K562 (cell line): Measurements from ENCODE around the gene GOLT1A. TPM values are rescaled to one million over a fixed set of nuclear protein-coding genes. Genes with fewer than 3 reads are reported as not detected.
"Not testable (repeated sequence)": the region's sequence is repeated elsewhere in the genome, so short reads cannot be mapped to it uniquely, and the experiment has no call there.

Experiments
- ATAC-seq: fragments of 200-7000 bp; cut with Tn5 transposase; 3 replicates; pipeline ENCODE4 v1.9.1; 2020; ENCODE audit warnings: moderate library complexity
- BruUV-seq: library from RNA; stranded (reverse); fragments of 400-500 nt; replicated peaks from 2 replicates; lab custom pipeline; 2021; lab: Mats Ljungman, UMichigan
- CTCF ChIA-PET: fragments of 300-600 bp; formaldehyde crosslinking; extraction: SDS; loops from one replicate; lab custom pipeline; 2021; ENCODE audit warnings: low intra/inter-chr PET ratio; lab: Yijun Ruan, JAX
- POLR2A ChIA-PET: fragments of 300-600, 350-650 bp; sonication (Branson Sonifier 250); formaldehyde crosslinking; extraction: SDS; loops from one replicate; lab custom pipeline; 2021; ENCODE audit warnings: antibody characterized with exemption, inconsistent platforms; lab: Yijun Ruan, JAX
- DNase-seq, 4 experiments: peaks; one replicate each; pipeline versions ENCODE4 v3.0.0 to v3.0.0-alpha.2; 2011 to 2018; ENCODE audit warnings: low spot score in 3 of 4, mixed read lengths in 3 of 4; ENCODE audit errors: extremely low read depth in 1 of 4
- FAIRE-seq: peaks from 2 replicates; lab custom pipeline; 2011; peaks lifted over from hg19 to GRCh38; lab: Jason Lieb, UNC
- H2AFZ ChIP-seq: 2 replicates; pipeline ENCODE4 v1.6.0; 2011; ENCODE audit warnings: low read depth, low read length, control low read depth, inconsistent platforms
- H3K27ac ChIP-seq: fragments of 200-600 bp; 3 replicates; pipeline ENCODE4 v1.8.0; 2011; ENCODE audit warnings: low read depth, mild to moderate bottlenecking, control low read depth, inconsistent platforms, low read length, moderate library complexity, mixed read lengths; ENCODE audit errors: extremely low read depth
- H3K27me3 ChIP-seq, 2 experiments: fragments of 300-600 bp in 1 of 2; 2 replicates in 1 of 2; 3 replicates in 1 of 2; pipeline versions ENCODE4 v1.6.0 to v1.8.0; 2011; ENCODE audit warnings: inconsistent platforms in 2 of 2, low read length in 2 of 2, mild to moderate bottlenecking in 1 of 2, mixed read lengths in 1 of 2, moderate library complexity in 1 of 2; ENCODE audit not compliant: control insufficient read depth in 2 of 2, insufficient read depth in 2 of 2
- H3K36me3 ChIP-seq: fragments of 300-600 bp; 3 replicates; pipeline ENCODE4 v1.8.0; 2011; ENCODE audit warnings: mild to moderate bottlenecking, low read length, inconsistent platforms; ENCODE audit not compliant: control insufficient read depth, insufficient read depth
- H3K4me1 ChIP-seq, 2 experiments: fragments of 200-600 bp in 1 of 2; replicated peaks in 1 of 2; 2 replicates in 1 of 2; 3 replicates in 1 of 2; pipeline versions ENCODE4 v1.5.1 to v1.8.0; 2011; ENCODE audit warnings: inconsistent platforms in 2 of 2, low read length in 2 of 2, mild to moderate bottlenecking in 1 of 2, mixed read lengths in 1 of 2, moderate library complexity in 1 of 2; ENCODE audit not compliant: control insufficient read depth in 2 of 2, insufficient read depth in 2 of 2
- H3K4me2 ChIP-seq: 2 replicates; pipeline ENCODE4 v1.6.1; 2011; ENCODE audit warnings: low read length, control low read depth, inconsistent platforms, mixed read lengths; ENCODE audit not compliant: insufficient read depth
- H3K4me3 ChIP-seq: fragments of 200-600 bp; sonication (generic), shearing (Covaris generic); 2 replicates; pipeline ENCODE4 v1.5.1; 2016; ENCODE audit warnings: control low read depth, inconsistent platforms
- H3K79me2 ChIP-seq: fragments of 200-600 bp; 3 replicates; pipeline ENCODE4 v1.8.0; 2011; ENCODE audit warnings: low read length, inconsistent platforms; ENCODE audit not compliant: control insufficient read depth, insufficient read depth
- H3K9ac ChIP-seq, 2 experiments: 2 replicates each; pipeline versions ENCODE4 v1.6.0 to v1.6.1; 2011; ENCODE audit warnings: low read depth in 2 of 2, low read length in 2 of 2, control low read depth in 1 of 2, inconsistent platforms in 1 of 2, mild to moderate bottlenecking in 1 of 2, mixed read lengths in 1 of 2; ENCODE audit not compliant: insufficient read depth in 1 of 2
- H3K9me1 ChIP-seq: one replicate; pipeline ENCODE4 v1.6.0; 2011; ENCODE audit warnings: inconsistent platforms, mild to moderate bottlenecking, low read length, moderate library complexity; ENCODE audit not compliant: control insufficient read depth, insufficient read depth
- H3K9me3 ChIP-seq: replicated peaks from 2 replicates; pipeline ENCODE4 v1.5.1; 2011; ENCODE audit warnings: low read depth, low read length, inconsistent platforms; ENCODE audit not compliant: control insufficient read depth, insufficient read depth
- H4K20me1 ChIP-seq: replicated peaks from 2 replicates; pipeline ENCODE4 v1.6.1; 2011; ENCODE audit warnings: low read length, inconsistent platforms, mixed read lengths; ENCODE audit not compliant: control insufficient read depth, insufficient read depth
- CC2D1A ChIP-seq: fragments of 450-650 bp; IDR thresholded peaks from 2 replicates; pipeline ENCODE4 v1.6.1; 2017; ENCODE audit warnings: mild to moderate bottlenecking
- KDM5B ChIP-seq: fragments of 200-600 bp; sonication (generic); IDR thresholded peaks from 2 replicates; pipeline ENCODE4 v1.6.1; 2012; ENCODE audit warnings: low read depth, mild to moderate bottlenecking, moderate library complexity, low read length, control low read depth, inconsistent platforms; ENCODE audit not compliant: insufficient replicate concordance
- RBM14 ChIP-seq: fragments of 200-400 bp; formaldehyde crosslinking; IDR thresholded peaks from 2 replicates; pipeline ENCODE4 v1.6.1; 2018; ENCODE audit warnings: low read depth, mild to moderate bottlenecking, low read length, moderate library complexity, borderline replicate concordance; ENCODE audit not compliant: insufficient read depth
- TBP ChIP-seq: optimal IDR thresholded peaks from 2 replicates; pipeline ENCODE3; 2011; ENCODE audit warnings: low read depth, low read length, improper control_type of control experiment
- TGIF2 ChIP-seq: sonication (generic); formaldehyde crosslinking; IDR thresholded peaks from 2 replicates; pipeline ENCODE4 v1.8.1; 2022; ENCODE audit warnings: mild to moderate bottlenecking, missing genetic modification reagents, moderate library complexity
- ZNF197 ChIP-seq: fragments of 200-800 bp; sonication (Bioruptor generic); IDR thresholded peaks from 2 replicates; pipeline ENCODE4 v1.6.1; 2016; ENCODE audit warnings: low read depth, missing genetic modification characterization, missing compliant biosample characterization
- ZNF23 ChIP-seq: fragments of 250-450 bp; sonication (Bioruptor Pico); IDR thresholded peaks from 2 replicates; pipeline ENCODE4 v1.4.0; 2020; ENCODE audit warnings: mild to moderate bottlenecking
- ZNF24 ChIP-seq: fragments of 450-650 bp; IDR thresholded peaks from 2 replicates; pipeline ENCODE4 v1.6.1; 2016
- WGBS: fragments of 100-300 bp; shearing (Covaris generic); methylation state at CpG from one replicate; pipeline ENCODE4 v1.1.6; 2016; ENCODE audit warnings: low coverage, mixed read lengths; ENCODE audit not compliant: insufficient coverage; ENCODE audit errors: missing lambda C conversion rate; 5-methylcytosine and 5-hydroxymethylcytosine counted together
- in situ Hi-C: fragments of 300-500 bp; cut with MboI; formaldehyde crosslinking; loops from 4 replicates; pipeline ENCODE4 v1.15.0; 2018; ENCODE audit warnings: inconsistent platforms, mixed read lengths
- intact Hi-C: fragments of 100-400 bp; cut with micrococcal nuclease; formaldehyde crosslinking; loops from 2 replicates; pipeline ENCODE4 v1.14.2; 2022
- polyA plus RNA-seq, 8 experiments: library from polyadenylated mRNA; depleted of rRNA in 4 of 8; stranded (reverse) in 5 of 8; unstranded in 3 of 8; fragments of >200 nt; fragmentation: Nextera tagmentation in 2 of 8; fragmentation: Illumina TruSeq in 1 of 8; extraction: Ambion mirVana in 2 of 8; extraction: Trizol in 1 of 8; gene quantifications; 2 replicates each; pipeline versions ENCODE4 v1.2.1 to v1.2.3, GENCODE V29; 2011 to 2014; ENCODE audit warnings: inconsistent platforms in 1 of 8, missing spikeins in 1 of 8
- total RNA-seq, 7 experiments: library from RNA; depleted of rRNA in 6 of 7; stranded (reverse); fragments of >200 nt in 6 of 7; fragmentation: Illumina TruSeq in 2 of 7; extraction: Trizol in 2 of 7; gene quantifications; 2 replicates each; pipeline versions ENCODE4 v1.2.1 to v1.2.3, GENCODE V29; 2011 to 2021; ENCODE audit warnings: low replicate concordance in 1 of 7
- TF ChIP-seq, protein P1 (sequence below): fragments of 450-650 bp; formaldehyde crosslinking; IDR thresholded peaks from 2 replicates; pipeline ENCODE4 v1.4.0; 2022; ENCODE audit warnings: mild to moderate bottlenecking, moderate library complexity
- TF ChIP-seq, protein P2 (sequence below): fragments of 450-650 bp; formaldehyde crosslinking; conservative IDR thresholded peaks from 2 replicates; pipeline ENCODE4 v1.4.0; 2022; ENCODE audit warnings: mild to moderate bottlenecking, missing genetic modification characterization
- TF ChIP-seq, protein P3 (sequence below): fragments of 250-450 bp; sonication (Bioruptor Pico); IDR thresholded peaks from 2 replicates; pipeline ENCODE4 v1.8.0; 2022; ENCODE audit warnings: moderate library complexity, mild to moderate bottlenecking, inconsistent platforms

Gene GOLT1A
- total and polyA plus RNA-seq, 9 of the 15 experiments (the other 6 are each of a cell fraction or from before 2014, with no cell fraction given) = not detected

DNA sequence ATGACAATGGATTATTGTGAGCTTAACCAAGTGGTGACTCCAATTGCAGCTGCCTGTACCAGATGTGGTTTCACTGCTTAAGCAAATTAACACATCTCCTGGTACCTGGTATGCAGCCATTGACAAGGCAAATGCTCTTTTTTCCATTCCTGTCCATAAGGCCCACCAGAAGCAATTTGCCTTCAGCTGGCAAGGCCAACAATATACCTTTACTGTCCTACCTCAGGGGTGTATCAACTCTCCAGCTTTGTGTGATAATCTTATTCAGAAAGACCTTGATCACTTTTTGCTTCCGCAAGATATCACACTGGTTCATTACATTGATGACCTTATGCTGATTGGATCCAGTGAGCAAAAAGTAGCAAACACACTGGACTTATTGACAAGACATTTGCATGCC, 23.7 kb upstream of the GOLT1A start:
- BruUV-seq, H3K27ac ChIP-seq, ATAC-seq, H4K20me1 ChIP-seq, H3K4me3 ChIP-seq, FAIRE-seq, H3K4me2 ChIP-seq, H3K36me3 ChIP-seq, intact Hi-C loops, DNase-seq, H3K9ac ChIP-seq, H2AFZ ChIP-seq, H3K79me2 ChIP-seq, CTCF ChIA-PET, H3K4me1 ChIP-seq, H3K9me3 ChIP-seq, H3K27me3 ChIP-seq, H3K9me1 ChIP-seq, in situ Hi-C loops: not testable (repeated sequence)
- POLR2A ChIA-PET = interaction anchor here (0.9 kb wide), 1 partner anchor 9 kb away, joined by 3 read pairs; no protein-coding TSS in a partner anchor
- WGBS = 43% methylated on average over 1 of the region's 1 CpG

DNA sequence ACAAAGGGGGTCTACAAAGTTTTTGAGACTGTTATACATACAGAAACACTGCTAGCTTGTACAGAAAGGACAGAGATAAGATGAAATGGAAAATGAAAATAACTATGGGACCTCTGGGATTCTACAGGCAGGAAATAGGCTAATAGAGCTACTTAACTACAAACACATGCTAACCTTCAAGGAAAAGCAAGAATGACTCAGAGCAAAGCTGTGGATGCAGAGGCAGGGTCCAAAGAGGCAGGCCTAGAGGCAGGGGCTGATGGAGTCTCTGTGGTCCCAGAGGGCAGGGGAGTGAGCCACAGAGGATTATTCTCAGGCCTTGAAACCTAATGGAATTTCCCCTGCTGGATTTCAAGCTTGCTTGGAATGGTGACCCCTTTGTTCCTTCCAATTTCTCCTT, 18.7 kb upstream of the GOLT1A start:
- TF ChIP-seq KDM5B (no peak), TGIF2 (CRISPR knock-in tag) (no peak), ZNF23 (no peak), TBP (no peak), ZNF197 (CRISPR knock-in tag) (no peak), CC2D1A (no peak), ZNF24 (no peak), RBM14 (no peak)
- TF ChIP-seq, protein P1, sequence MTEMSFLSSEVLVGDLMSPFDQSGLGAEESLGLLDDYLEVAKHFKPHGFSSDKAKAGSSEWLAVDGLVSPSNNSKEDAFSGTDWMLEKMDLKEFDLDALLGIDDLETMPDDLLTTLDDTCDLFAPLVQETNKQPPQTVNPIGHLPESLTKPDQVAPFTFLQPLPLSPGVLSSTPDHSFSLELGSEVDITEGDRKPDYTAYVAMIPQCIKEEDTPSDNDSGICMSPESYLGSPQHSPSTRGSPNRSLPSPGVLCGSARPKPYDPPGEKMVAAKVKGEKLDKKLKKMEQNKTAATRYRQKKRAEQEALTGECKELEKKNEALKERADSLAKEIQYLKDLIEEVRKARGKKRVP (CRISPR knock-in tag) = no peak
- TF ChIP-seq, protein P2, sequence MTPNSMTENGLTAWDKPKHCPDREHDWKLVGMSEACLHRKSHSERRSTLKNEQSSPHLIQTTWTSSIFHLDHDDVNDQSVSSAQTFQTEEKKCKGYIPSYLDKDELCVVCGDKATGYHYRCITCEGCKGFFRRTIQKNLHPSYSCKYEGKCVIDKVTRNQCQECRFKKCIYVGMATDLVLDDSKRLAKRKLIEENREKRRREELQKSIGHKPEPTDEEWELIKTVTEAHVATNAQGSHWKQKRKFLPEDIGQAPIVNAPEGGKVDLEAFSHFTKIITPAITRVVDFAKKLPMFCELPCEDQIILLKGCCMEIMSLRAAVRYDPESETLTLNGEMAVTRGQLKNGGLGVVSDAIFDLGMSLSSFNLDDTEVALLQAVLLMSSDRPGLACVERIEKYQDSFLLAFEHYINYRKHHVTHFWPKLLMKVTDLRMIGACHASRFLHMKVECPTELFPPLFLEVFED (CRISPR knock-in tag) = no peak
- TF ChIP-seq, protein P3, sequence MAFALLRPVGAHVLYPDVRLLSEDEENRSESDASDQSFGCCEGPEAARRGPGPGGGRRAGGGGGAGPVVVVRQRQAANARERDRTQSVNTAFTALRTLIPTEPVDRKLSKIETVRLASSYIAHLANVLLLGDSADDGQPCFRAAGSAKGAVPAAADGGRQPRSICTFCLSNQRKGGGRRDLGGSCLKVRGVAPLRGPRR (CRISPR knock-in tag) = no peak
- no peaks in the 10 kb centered on the region for H3K36me3 ChIP-seq
- DNase-seq = no peak
- in situ Hi-C loops (no loop called here), intact Hi-C loops (no loop called here)
- H3K4me1 ChIP-seq = peaks cover 5 to 9% of the 10 kb centered on the region in 2 experiments; a peak in 4 of 5 replicates
- BruUV-seq = no TSS peak
- ATAC-seq = no peak
- H3K79me2 ChIP-seq = no peaks in the 10 kb centered on the region
- no peak for FAIRE-seq
- H4K20me1 ChIP-seq = no peaks in the 10 kb centered on the region; the same call in 1 of the 2 replicates
- H3K4me3 ChIP-seq = no peak overlapping the region
- H3K9me1 ChIP-seq = no peaks in the 10 kb centered on the region
- ChIA-PET CTCF (interaction anchor here (0.6 kb wide), 1 partner anchor 392 kb away, joined by 6 read pairs; no protein-coding TSS in a partner anchor), POLR2A (interaction anchor here (0.6 to 1.2 kb wide), 2 partner anchors 34 to 1206 kb away, joined by 3 read pairs; partner anchors contain the start of gene PPFIA4)
- H3K27me3 ChIP-seq = peaks cover 15 to 19% of the 10 kb centered on the region in 2 experiments
- H3K9ac ChIP-seq = no peak overlapping the region
- no peak overlapping the region for H2AFZ ChIP-seq
- no peak overlapping the region for H3K27ac ChIP-seq
- H3K9me3 ChIP-seq = no peaks in the 10 kb centered on the region
- no peak overlapping the region for H3K4me2 ChIP-seq
